IMR-90 (cell line): ENCODE data around the gene C9orf78. TPM values are rescaled to one million over a fixed set of nuclear protein-coding genes. Genes with fewer than 3 reads are reported as not detected.
"Not testable (repeated sequence)": the region's sequence is repeated elsewhere in the genome, so short reads cannot be mapped to it uniquely, and the experiment has no call there.

Experiments used
- ATAC-seq: fragments of 200-7000 bp; cut with Tn5 transposase; 2 replicates; pipeline ENCODE4 v1.9.1; 2020; ENCODE audit warnings: low read depth, mild to moderate bottlenecking, moderate library complexity
- BruUV-seq: library from RNA; stranded (reverse); fragments of 400-500 nt; replicated peaks from 2 replicates; lab custom pipeline; 2021; lab: Mats Ljungman, UMichigan
- CTCF ChIA-PET: fragments of 300-600 bp; formaldehyde crosslinking; extraction: SDS; loops from one replicate; lab custom pipeline; 2021; ENCODE audit warnings: antibody characterized with exemption; lab: Yijun Ruan, JAX
- POLR2A ChIA-PET: fragments of 300-600 bp; sonication (Branson Sonifier 250); formaldehyde crosslinking; loops from one replicate; lab custom pipeline; 2022; ENCODE audit warnings: antibody characterized with exemption; ENCODE audit not compliant: unreplicated experiment; lab: Charles Lee
- DNase-seq: peaks from one replicate; pipeline ENCODE4 v3.0.0; 2013
- H2AFZ ChIP-seq: replicated peaks from 2 replicates; pipeline ENCODE3; 2013; ENCODE audit warnings: low read length, mild to moderate bottlenecking; ENCODE audit not compliant: poor library complexity
- H2AK5ac ChIP-seq: 2 replicates; pipeline ENCODE4 v1.6.1; 2013; ENCODE audit warnings: low read depth, low read length, inconsistent platforms
- H2AK9ac ChIP-seq: replicated peaks from 2 replicates; pipeline ENCODE3; 2013; ENCODE audit warnings: mild to moderate bottlenecking, low read depth, low read length, moderate library complexity; ENCODE audit not compliant: poor library complexity
- H2BK120ac ChIP-seq: 2 replicates; pipeline ENCODE4 v1.6.1; 2013; ENCODE audit warnings: low read depth, low read length, inconsistent platforms
- H2BK15ac ChIP-seq: 3 replicates; pipeline ENCODE4 v1.6.1; 2013; ENCODE audit warnings: low read depth, low read length, inconsistent platforms
- H2BK20ac ChIP-seq: 2 replicates; pipeline ENCODE4 v1.6.1; 2013; ENCODE audit warnings: low read depth, mild to moderate bottlenecking, inconsistent platforms, low read length, moderate library complexity
- H2BK5ac ChIP-seq: 2 replicates; pipeline ENCODE4 v1.6.1; 2013; ENCODE audit warnings: mild to moderate bottlenecking, low read depth, low read length, inconsistent platforms; ENCODE audit not compliant: poor library complexity, severe bottlenecking
- H3K14ac ChIP-seq: replicated peaks from 2 replicates; pipeline ENCODE4 v1.6.1; 2013; ENCODE audit warnings: low read depth, low read length, inconsistent platforms
- H3K18ac ChIP-seq: 2 replicates; pipeline ENCODE4 v1.6.1; 2013; ENCODE audit warnings: low read depth, low read length, control low read depth
- H3K23ac ChIP-seq: 2 replicates; pipeline ENCODE4 v1.6.1; 2013; ENCODE audit warnings: low read depth, low read length, inconsistent platforms
- H3K27ac ChIP-seq: 2 replicates; pipeline ENCODE4 v1.5.1; 2013; ENCODE audit warnings: mild to moderate bottlenecking, control low read depth, low read length; ENCODE audit not compliant: insufficient read depth
- H3K27me3 ChIP-seq: 2 replicates; pipeline ENCODE4 v1.6.1; 2013; ENCODE audit warnings: low read length; ENCODE audit not compliant: control insufficient read depth, insufficient read depth
- H3K36me3 ChIP-seq: 2 replicates; pipeline ENCODE4 v1.6.1; 2013; ENCODE audit warnings: low read length, mixed read lengths; ENCODE audit not compliant: control insufficient read depth, insufficient read depth
- H3K4ac ChIP-seq: 2 replicates; pipeline ENCODE4 v1.6.1; 2013; ENCODE audit warnings: low read depth, low read length, inconsistent platforms
- H3K4me1 ChIP-seq: 2 replicates; pipeline ENCODE4 v1.6.1; 2013; ENCODE audit warnings: low read length, mixed read lengths; ENCODE audit not compliant: control insufficient read depth, insufficient read depth
- H3K4me2 ChIP-seq: 2 replicates; pipeline ENCODE4 v1.6.1; 2013; ENCODE audit warnings: low read depth, mild to moderate bottlenecking, control low read depth, low read length, moderate library complexity
- H3K4me3 ChIP-seq: 2 replicates; pipeline ENCODE4 v1.5.1; 2013; ENCODE audit warnings: low read depth, mild to moderate bottlenecking, control low read depth, low read length, moderate library complexity; ENCODE audit not compliant: insufficient read depth
- H3K56ac ChIP-seq: 2 replicates; pipeline ENCODE4 v1.6.1; 2013; ENCODE audit warnings: low read length, inconsistent platforms; ENCODE audit not compliant: insufficient read depth; ENCODE audit errors: extremely low read depth
- H3K79me1 ChIP-seq, 2 experiments: 2 replicates each; pipeline ENCODE4 v1.6.1; 2013; ENCODE audit warnings: low read length in 2 of 2, inconsistent platforms in 1 of 2, low read depth in 1 of 2
- H3K9ac ChIP-seq: 2 replicates; pipeline ENCODE4 v1.6.1; 2013; ENCODE audit warnings: low read depth, low read length, control low read depth
- H3K9me1 ChIP-seq: 2 replicates; pipeline ENCODE4 v1.6.1; 2013; ENCODE audit warnings: low read length, inconsistent platforms; ENCODE audit not compliant: insufficient read depth
- H3K9me3 ChIP-seq: 2 replicates; pipeline ENCODE4 v1.6.1; 2013; ENCODE audit warnings: low read length; ENCODE audit not compliant: control insufficient read depth, insufficient read depth
- H4K20me1 ChIP-seq: 2 replicates; pipeline ENCODE4 v1.6.1; 2013; ENCODE audit warnings: low read length, inconsistent platforms; ENCODE audit not compliant: insufficient read depth
- H4K5ac ChIP-seq: 2 replicates; pipeline ENCODE4 v1.6.1; 2013; ENCODE audit warnings: mild to moderate bottlenecking, low read depth, low read length, control low read depth
- H4K8ac ChIP-seq, 2 experiments: 2 replicates each; pipeline ENCODE4 v1.6.1; 2013; ENCODE audit warnings: low read depth in 2 of 2, low read length in 2 of 2, control low read depth in 1 of 2, inconsistent platforms in 1 of 2
- H4K91ac ChIP-seq: 2 replicates; pipeline ENCODE4 v1.6.1; 2013; ENCODE audit warnings: low read depth, low read length, inconsistent platforms; ENCODE audit not compliant: insufficient read depth
- WGBS, 2 experiments: methylation state at CpG; one replicate each; pipeline versions ENCODE4 v1.1.5 to v1.1.7; 2013; ENCODE audit warnings: missing lambda C conversion rate in 2 of 2; ENCODE audit not compliant: insufficient read length in 1 of 2; ENCODE audit errors: extremely low coverage in 2 of 2; 5-methylcytosine and 5-hydroxymethylcytosine counted together
- dilution Hi-C: fragments of 300-500 bp; cut with HindIII; formaldehyde crosslinking; loops from one replicate; pipeline ENCODE4 v1.14.3; 2018; ENCODE audit warnings: low sequenced_read_pairs; ENCODE audit not compliant: unreplicated experiment
- in situ Hi-C: fragments of 300-500 bp; cut with MboI; formaldehyde crosslinking; loops from 3 replicates; pipeline ENCODE4 v1.14.3; 2019; ENCODE audit warnings: low sequenced_read_pairs, inconsistent platforms, mixed read lengths
- intact Hi-C: fragments of 100-400 bp; cut with micrococcal nuclease; formaldehyde crosslinking; loops from 2 replicates; pipeline ENCODE4 v1.10.0; 2022
- polyA plus RNA-seq, 3 experiments: library from polyadenylated mRNA; depleted of rRNA; stranded (reverse); fragments of >200 nt; gene quantifications; 2 replicates each; pipeline ENCODE4 v1.2.3, GENCODE V29; 2012; ENCODE audit warnings: low replicate concordance in 1 of 3
- total RNA-seq: library from RNA; depleted of rRNA; stranded (reverse); fragments of >200 nt; gene quantifications from 2 replicates; pipeline ENCODE4 v1.2.3, GENCODE V29; 2012

C9orf78 gene
- total and polyA plus RNA-seq, 2 of the 4 experiments (the other 2 are of a cell fraction) = 29.8 to 46.0 TPM

- H2AFZ ChIP-seq, H4K91ac ChIP-seq, H3K4me1 ChIP-seq, POLR2A ChIA-PET, H4K20me1 ChIP-seq, H3K14ac ChIP-seq, H3K18ac ChIP-seq, ATAC-seq, H3K4me2 ChIP-seq, H3K4ac ChIP-seq, H2AK9ac ChIP-seq, H2BK120ac ChIP-seq, H3K4me3 ChIP-seq, H2AK5ac ChIP-seq, BruUV-seq, H3K9me1 ChIP-seq, H3K36me3 ChIP-seq, H3K23ac ChIP-seq, H4K8ac ChIP-seq, dilution Hi-C loops, H2BK5ac ChIP-seq, H4K5ac ChIP-seq, H3K56ac ChIP-seq, H3K9me3 ChIP-seq, H3K27ac ChIP-seq, H2BK15ac ChIP-seq, H3K79me1 ChIP-seq, H3K9ac ChIP-seq, H2BK20ac ChIP-seq, DNase-seq: not testable (repeated sequence)
- intact Hi-C loops (loop anchor here (5.0 kb wide), 1 partner anchor 648 kb away; no protein-coding TSS in a partner anchor), in situ Hi-C loops (loop anchor here (5.0 kb wide), 3 partner anchors 48 to 653 kb away; no protein-coding TSS in a partner anchor)
- peaks cover 12% of the 10 kb centered on the region for H3K27me3 ChIP-seq
- CTCF ChIA-PET = interaction anchor here (0.9 to 4.2 kb wide), 3 partner anchors 14 to 142 kb away, joined by 3 to 14 read pairs (median 3); no protein-coding TSS in a partner anchor
- WGBS, 2 experiments = 84% methylated on average over 6 of the region's 11 CpGs; no CpG with 5 or more reads in 1 of the 2 experiments
Observed at GRCh38 chr9:129784970-129785369, 50.1 kb downstream of the C9orf78 start.
